Nephron (organoid): ENCODE data around the gene IL23R.

ENCODE experiments used
- H3K27ac Mint-ChIP-seq, 3 experiments: 2 replicates each; pipeline ENCODE4 v1.8.0; 2020; ENCODE audit warnings: mixed read lengths in 3 of 3, mild to moderate bottlenecking in 2 of 3, moderate library complexity in 1 of 3
- H3K27me3 Mint-ChIP-seq: 2 replicates; pipeline ENCODE4 v1.8.0; 2021; ENCODE audit warnings: low read depth, mild to moderate bottlenecking, moderate library complexity, mixed read lengths
- H3K36me3 Mint-ChIP-seq: 2 replicates; pipeline ENCODE4 v1.8.0; 2020; ENCODE audit warnings: low read depth, mixed read lengths
- H3K4me1 Mint-ChIP-seq: 2 replicates; pipeline ENCODE4 v1.8.0; 2020; ENCODE audit warnings: mixed read lengths
- H3K4me3 Mint-ChIP-seq, 3 experiments: 2 replicates each; pipeline ENCODE4 v1.8.0; 2020; ENCODE audit warnings: mild to moderate bottlenecking in 3 of 3, mixed read lengths in 3 of 3, moderate library complexity in 2 of 3
- H3K9me3 Mint-ChIP-seq: 2 replicates; pipeline ENCODE4 v1.8.0; 2020; ENCODE audit warnings: mixed read lengths
- TF ChIP-seq, protein P1 (sequence below), 3 experiments: fragments of 200-600 bp; sonication (generic); IDR thresholded peaks; one replicate each; pipeline ENCODE4 v1.5.0; 2021; ENCODE audit warnings: antibody characterized with exemption in 3 of 3; ENCODE audit not compliant: unreplicated experiment in 3 of 3

The IL23R gene

DNA sequence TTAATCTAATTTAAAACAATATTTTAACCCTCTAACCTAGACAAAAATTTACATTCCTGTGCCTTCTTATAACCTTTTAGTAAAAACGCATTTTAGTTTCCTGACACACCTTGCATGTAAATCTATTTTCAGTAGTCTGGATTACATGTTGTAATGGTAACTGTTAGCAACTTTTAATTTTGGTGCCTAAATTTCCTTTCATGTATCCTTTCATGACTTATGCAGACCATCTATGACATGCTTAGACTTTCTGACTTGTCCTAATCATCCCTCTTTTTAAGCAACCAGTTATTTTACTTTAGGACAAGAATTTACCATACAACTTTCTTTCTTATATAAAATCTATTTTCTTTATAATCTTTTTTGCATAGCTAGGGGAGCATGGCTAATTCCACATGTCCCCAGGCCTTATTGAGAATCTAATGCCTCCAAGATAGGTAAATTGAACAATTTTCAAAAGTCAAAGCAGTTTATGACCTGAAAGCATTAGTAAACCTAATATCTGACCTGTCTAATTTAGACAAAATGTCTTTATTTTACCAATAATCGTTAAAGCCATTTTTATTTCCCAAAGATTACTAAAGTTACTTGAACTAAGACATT, 83.9 kb downstream of the IL23R start:
- H3K27me3 Mint-ChIP-seq, result no peaks in the 10 kb centered on the region
- H3K4me1 Mint-ChIP-seq, result no peaks in the 10 kb centered on the region

DNA sequence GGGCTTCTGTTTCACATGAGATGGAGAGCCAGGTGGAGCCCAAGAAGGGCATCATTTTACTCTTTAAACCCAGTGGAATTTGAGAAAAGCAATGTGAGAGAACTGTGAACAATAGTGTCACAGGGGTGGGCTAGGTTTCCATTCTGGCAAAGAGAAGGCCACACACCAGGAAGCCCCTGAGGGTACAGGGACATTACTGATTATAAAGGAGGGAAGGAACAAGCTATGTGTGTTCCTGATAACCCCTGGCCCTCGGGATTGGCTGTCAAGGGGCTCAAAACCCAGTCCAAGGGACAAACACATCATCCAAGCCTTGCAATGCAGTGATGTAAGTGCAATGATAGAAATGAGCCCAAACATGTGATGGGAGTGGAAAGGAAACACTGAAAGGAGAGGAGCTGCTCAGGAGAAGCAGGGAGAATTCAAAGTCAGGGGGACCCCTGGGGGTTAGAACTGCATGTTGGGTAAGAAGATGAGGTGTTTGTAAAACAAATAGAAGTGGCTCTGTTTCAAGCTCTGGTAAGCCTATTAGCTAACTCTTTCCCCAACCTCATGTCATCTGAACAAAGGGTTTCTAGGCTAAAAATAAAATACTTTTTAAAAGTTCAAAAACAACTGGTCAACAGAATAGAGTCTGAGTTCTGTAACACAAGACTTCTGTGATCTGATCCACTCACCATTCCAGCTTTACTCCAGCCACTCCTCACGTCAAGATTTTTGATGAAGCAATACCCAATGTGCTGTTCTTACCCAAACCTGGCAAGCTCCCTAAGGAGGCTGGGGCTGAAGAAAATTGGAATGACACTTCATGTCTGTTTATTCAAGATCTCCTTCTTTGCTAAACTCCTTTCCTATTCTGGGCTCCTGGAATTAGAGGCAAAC, 90.3 kb downstream of the IL23R start:
- Mint-ChIP-seq H3K27ac (no peak overlapping the region), H3K36me3 (no peaks in the 10 kb centered on the region), H3K4me3 (no peak overlapping the region), H3K9me3 (no peaks in the 10 kb centered on the region), H3K27me3 (no peaks in the 10 kb centered on the region), H3K4me1 (no peaks in the 10 kb centered on the region)
- TF ChIP-seq, protein P1, sequence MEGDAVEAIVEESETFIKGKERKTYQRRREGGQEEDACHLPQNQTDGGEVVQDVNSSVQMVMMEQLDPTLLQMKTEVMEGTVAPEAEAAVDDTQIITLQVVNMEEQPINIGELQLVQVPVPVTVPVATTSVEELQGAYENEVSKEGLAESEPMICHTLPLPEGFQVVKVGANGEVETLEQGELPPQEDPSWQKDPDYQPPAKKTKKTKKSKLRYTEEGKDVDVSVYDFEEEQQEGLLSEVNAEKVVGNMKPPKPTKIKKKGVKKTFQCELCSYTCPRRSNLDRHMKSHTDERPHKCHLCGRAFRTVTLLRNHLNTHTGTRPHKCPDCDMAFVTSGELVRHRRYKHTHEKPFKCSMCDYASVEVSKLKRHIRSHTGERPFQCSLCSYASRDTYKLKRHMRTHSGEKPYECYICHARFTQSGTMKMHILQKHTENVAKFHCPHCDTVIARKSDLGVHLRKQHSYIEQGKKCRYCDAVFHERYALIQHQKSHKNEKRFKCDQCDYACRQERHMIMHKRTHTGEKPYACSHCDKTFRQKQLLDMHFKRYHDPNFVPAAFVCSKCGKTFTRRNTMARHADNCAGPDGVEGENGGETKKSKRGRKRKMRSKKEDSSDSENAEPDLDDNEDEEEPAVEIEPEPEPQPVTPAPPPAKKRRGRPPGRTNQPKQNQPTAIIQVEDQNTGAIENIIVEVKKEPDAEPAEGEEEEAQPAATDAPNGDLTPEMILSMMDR (IDR thresholded peaks at IDR 0.05; ENCODE audit: unreplicated experiment in 3 of 3), result no peak

More for the DNA sequence above, 83.9 kb downstream of the IL23R start:
- TF ChIP-seq, protein P1 (IDR thresholded peaks at IDR 0.05; ENCODE audit: unreplicated experiment in 3 of 3), result no peak
- peaks cover 25% of the 10 kb centered on the region for H3K9me3 Mint-ChIP-seq
- no peak overlapping the region for H3K4me3 Mint-ChIP-seq
- H3K36me3 Mint-ChIP-seq, result no peaks in the 10 kb centered on the region
- no peak overlapping the region for H3K27ac Mint-ChIP-seq

DNA sequence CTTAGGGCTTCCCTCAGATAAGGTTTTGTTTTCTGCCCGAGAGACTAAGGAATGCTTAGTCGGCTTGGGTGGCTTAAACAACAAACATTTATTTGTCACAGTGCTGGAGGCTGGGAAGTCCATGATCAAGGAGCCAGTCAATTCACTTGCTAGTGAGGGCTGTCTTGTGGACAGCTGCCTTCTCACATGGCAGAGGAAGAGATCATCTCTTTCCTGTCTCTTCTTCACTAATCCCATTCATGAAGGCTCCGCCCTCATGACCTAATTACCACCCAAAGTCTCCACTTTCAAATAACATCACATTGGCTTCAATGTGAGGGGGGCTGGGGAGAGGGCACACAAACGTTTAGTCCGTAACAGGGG, 90.9 kb downstream of the IL23R start:
- Mint-ChIP-seq H3K9me3 (no peaks in the 10 kb centered on the region), H3K4me3 (no peak overlapping the region), H3K4me1 (no peaks in the 10 kb centered on the region), H3K36me3 (no peaks in the 10 kb centered on the region), H3K27me3 (no peaks in the 10 kb centered on the region), H3K27ac (no peak overlapping the region)
- TF ChIP-seq, protein P1 (IDR thresholded peaks at IDR 0.05; ENCODE audit: unreplicated experiment in 3 of 3), result no peak

- no peak overlapping the region for H3K4me3 Mint-ChIP-seq
- no peak overlapping the region for H3K27ac Mint-ChIP-seq
- no peaks in the 10 kb centered on the region for H3K9me3 Mint-ChIP-seq
- no peaks in the 10 kb centered on the region for H3K36me3 Mint-ChIP-seq
- H3K27me3 Mint-ChIP-seq, result peaks cover 6% of the 10 kb centered on the region
- TF ChIP-seq, protein P1 (IDR thresholded peaks at IDR 0.05; ENCODE audit: unreplicated experiment in 3 of 3), result peak in 1 of 3 experiments; percentile 18
- H3K4me1 Mint-ChIP-seq, result no peaks in the 10 kb centered on the region
Observed at GRCh38 chr1:67261680-67262079, 95.4 kb downstream of the IL23R start.

DNA sequence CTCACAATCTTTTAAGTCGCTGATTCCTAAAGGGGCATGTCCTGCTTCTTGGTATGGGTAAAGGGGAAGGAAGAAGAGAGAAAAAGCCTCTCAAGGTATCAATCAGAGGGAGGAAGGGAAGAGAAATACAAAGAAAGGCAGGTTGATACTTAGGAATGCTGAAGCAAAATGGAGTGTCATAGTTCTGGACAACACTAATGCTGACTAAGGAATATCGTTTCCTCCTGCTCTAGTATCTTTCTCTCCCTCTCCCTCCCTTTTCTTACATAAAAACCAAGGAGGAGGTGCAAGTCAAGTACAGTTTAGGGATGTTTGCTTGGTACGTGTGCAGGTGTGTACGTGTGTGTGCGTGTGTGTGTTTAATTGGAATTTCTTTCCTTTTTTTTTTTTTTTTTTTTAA, 96.5 kb downstream of the IL23R start:
- Mint-ChIP-seq H3K9me3 (no peaks in the 10 kb centered on the region), H3K4me1 (no peaks in the 10 kb centered on the region), H3K27ac (no peak overlapping the region), H3K27me3 (peaks cover 6% of the 10 kb centered on the region), H3K36me3 (no peaks in the 10 kb centered on the region), H3K4me3 (no peak overlapping the region)
- TF ChIP-seq, protein P1 (IDR thresholded peaks at IDR 0.05; ENCODE audit: unreplicated experiment in 3 of 3), result no peak
